ENCODE data around the gene ZYX. TPM values are rescaled to one million over a fixed set of nuclear protein-coding genes. Genes with fewer than 3 reads are reported as not detected.

Gene ZYX
- total RNA-seq, 1 experiment from 2014 or later: 179 TPM

DNA sequence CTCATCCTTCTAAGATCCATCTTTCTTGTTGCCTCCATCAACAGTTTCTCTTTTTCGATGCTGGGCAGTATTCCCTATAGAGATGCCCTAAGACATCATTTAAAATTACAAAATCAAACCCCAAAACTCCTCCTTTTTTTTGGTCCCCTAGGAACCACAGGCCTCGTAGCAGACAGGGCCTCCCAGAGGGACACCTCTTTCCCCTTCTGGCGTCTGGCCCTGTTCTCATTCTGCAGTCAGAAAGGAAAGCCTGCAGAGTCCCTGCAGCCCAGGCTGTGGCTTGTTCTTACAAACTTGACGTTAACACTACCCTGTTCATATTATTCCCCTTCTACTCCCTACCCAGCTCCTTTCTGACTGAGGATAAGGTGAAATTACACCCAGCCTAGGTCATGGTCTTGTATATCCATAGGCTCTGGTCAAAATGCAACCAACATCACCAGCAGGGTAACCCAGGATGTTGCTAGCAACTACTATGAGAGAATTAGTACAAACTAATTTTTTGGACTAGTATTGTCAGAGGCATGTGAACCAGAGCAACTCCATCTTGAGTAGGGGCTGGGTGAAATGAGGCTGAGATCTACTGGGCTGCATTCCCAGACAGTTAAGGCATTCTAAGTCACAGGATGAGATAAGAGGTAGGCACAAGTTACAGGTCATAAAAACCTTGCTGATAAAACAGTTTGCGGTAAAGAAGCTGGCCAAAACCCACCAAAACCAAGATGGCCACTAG is 31.0 kb downstream of the ZYX start (continued):
- no peak for TF ChIP-seq JUN (CRISPR knock-in tag; IDR thresholded peaks at IDR 0.05)
- no peak for TF ChIP-seq GRHL2 (CRISPR knock-in tag; IDR thresholded peaks at IDR 0.05; ENCODE audit: insufficient replicate concordance, severe bottlenecking)
- no peak for TF ChIP-seq ZNF219 (CRISPR knock-in tag; IDR thresholded peaks at IDR 0.05; ENCODE audit: borderline replicate concordance)
- TF ChIP-seq RORB (CRISPR knock-in tag; IDR thresholded peaks at IDR 0.05): no peak
- TF ChIP-seq, protein P1, sequence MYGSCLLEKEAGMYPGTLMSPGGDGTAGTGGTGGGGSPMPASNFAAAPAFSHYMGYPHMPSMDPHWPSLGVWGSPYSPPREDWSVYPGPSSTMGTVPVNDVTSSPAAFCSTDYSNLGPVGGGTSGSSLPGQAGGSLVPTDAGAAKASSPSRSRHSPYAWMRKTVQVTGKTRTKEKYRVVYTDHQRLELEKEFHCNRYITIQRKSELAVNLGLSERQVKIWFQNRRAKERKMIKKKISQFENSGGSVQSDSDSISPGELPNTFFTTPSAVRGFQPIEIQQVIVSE (CRISPR knock-in tag; IDR thresholded peaks at IDR 0.05; ENCODE audit: borderline replicate concordance): no peak
- TF ChIP-seq, protein P2, sequence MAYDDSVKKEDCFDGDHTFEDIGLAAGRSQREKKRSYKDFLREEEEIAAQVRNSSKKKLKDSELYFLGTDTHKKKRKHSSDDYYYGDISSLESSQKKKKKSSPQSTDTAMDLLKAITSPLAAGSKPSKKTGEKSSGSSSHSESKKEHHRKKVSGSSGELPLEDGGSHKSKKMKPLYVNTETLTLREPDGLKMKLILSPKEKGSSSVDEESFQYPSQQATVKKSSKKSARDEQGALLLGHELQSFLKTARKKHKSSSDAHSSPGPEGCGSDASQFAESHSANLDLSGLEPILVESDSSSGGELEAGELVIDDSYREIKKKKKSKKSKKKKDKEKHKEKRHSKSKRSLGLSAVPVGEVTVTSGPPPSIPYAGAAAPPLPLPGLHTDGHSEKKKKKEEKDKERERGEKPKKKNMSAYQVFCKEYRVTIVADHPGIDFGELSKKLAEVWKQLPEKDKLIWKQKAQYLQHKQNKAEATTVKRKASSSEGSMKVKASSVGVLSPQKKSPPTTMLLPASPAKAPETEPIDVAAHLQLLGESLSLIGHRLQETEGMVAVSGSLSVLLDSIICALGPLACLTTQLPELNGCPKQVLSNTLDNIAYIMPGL (CRISPR knock-in tag; IDR thresholded peaks at IDR 0.05): no peak
- TF ChIP-seq TEAD4 (CRISPR knock-in tag; IDR thresholded peaks at IDR 0.05): no peak
- no peak for TF ChIP-seq TP53 (CRISPR knock-in tag; IDR thresholded peaks at IDR 0.05)
- TF ChIP-seq, protein P3, sequence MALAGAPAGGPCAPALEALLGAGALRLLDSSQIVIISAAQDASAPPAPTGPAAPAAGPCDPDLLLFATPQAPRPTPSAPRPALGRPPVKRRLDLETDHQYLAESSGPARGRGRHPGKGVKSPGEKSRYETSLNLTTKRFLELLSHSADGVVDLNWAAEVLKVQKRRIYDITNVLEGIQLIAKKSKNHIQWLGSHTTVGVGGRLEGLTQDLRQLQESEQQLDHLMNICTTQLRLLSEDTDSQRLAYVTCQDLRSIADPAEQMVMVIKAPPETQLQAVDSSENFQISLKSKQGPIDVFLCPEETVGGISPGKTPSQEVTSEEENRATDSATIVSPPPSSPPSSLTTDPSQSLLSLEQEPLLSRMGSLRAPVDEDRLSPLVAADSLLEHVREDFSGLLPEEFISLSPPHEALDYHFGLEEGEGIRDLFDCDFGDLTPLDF (CRISPR knock-in tag; IDR thresholded peaks at IDR 0.05): no peak
- TF ChIP-seq ZNF671 (CRISPR knock-in tag; IDR thresholded peaks at IDR 0.05): no peak
- no peak for TF ChIP-seq ZNF396 (CRISPR knock-in tag; IDR thresholded peaks at IDR 0.05; ENCODE audit: borderline replicate concordance)
- no peak for TF ChIP-seq EMX1 (CRISPR knock-in tag; IDR thresholded peaks at IDR 0.05)
- peak; percentile 75; the same call in 1 of the 2 replicates for TF ChIP-seq MXD4 (CRISPR knock-in tag; IDR thresholded peaks at IDR 0.05; ENCODE audit: borderline replicate concordance)
- TF ChIP-seq, protein P4, sequence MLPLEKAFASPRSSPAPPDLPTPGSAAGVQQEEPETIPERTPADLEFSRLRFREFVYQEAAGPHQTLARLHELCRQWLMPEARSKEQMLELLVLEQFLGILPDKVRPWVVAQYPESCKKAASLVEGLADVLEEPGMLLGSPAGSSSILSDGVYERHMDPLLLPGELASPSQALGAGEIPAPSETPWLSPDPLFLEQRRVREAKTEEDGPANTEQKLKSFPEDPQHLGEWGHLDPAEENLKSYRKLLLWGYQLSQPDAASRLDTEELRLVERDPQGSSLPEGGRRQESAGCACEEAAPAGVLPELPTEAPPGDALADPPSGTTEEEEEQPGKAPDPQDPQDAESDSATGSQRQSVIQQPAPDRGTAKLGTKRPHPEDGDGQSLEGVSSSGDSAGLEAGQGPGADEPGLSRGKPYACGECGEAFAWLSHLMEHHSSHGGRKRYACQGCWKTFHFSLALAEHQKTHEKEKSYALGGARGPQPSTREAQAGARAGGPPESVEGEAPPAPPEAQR (CRISPR knock-in tag; IDR thresholded peaks at IDR 0.05): peak; percentile 51; the same call in 1 of the 2 replicates
- no peak for TF ChIP-seq ZNF317 (CRISPR knock-in tag; IDR thresholded peaks at IDR 0.05; ENCODE audit: borderline replicate concordance, low read depth)
- TF ChIP-seq, protein P5, sequence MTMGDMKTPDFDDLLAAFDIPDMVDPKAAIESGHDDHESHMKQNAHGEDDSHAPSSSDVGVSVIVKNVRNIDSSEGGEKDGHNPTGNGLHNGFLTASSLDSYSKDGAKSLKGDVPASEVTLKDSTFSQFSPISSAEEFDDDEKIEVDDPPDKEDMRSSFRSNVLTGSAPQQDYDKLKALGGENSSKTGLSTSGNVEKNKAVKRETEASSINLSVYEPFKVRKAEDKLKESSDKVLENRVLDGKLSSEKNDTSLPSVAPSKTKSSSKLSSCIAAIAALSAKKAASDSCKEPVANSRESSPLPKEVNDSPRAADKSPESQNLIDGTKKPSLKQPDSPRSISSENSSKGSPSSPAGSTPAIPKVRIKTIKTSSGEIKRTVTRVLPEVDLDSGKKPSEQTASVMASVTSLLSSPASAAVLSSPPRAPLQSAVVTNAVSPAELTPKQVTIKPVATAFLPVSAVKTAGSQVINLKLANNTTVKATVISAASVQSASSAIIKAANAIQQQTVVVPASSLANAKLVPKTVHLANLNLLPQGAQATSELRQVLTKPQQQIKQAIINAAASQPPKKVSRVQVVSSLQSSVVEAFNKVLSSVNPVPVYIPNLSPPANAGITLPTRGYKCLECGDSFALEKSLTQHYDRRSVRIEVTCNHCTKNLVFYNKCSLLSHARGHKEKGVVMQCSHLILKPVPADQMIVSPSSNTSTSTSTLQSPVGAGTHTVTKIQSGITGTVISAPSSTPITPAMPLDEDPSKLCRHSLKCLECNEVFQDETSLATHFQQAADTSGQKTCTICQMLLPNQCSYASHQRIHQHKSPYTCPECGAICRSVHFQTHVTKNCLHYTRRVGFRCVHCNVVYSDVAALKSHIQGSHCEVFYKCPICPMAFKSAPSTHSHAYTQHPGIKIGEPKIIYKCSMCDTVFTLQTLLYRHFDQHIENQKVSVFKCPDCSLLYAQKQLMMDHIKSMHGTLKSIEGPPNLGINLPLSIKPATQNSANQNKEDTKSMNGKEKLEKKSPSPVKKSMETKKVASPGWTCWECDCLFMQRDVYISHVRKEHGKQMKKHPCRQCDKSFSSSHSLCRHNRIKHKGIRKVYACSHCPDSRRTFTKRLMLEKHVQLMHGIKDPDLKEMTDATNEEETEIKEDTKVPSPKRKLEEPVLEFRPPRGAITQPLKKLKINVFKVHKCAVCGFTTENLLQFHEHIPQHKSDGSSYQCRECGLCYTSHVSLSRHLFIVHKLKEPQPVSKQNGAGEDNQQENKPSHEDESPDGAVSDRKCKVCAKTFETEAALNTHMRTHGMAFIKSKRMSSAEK (CRISPR knock-in tag; IDR thresholded peaks at IDR 0.05; ENCODE audit: borderline replicate concordance): 0 out of 2 replicates have a peak, but pooled peaks have one; percentile 50
- TF ChIP-seq, protein P6, sequence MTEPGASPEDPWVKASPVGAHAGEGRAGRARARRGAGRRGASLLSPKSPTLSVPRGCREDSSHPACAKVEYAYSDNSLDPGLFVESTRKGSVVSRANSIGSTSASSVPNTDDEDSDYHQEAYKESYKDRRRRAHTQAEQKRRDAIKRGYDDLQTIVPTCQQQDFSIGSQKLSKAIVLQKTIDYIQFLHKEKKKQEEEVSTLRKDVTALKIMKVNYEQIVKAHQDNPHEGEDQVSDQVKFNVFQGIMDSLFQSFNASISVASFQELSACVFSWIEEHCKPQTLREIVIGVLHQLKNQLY (CRISPR knock-in tag; IDR thresholded peaks at IDR 0.05): no peak
- TF ChIP-seq, protein P7, sequence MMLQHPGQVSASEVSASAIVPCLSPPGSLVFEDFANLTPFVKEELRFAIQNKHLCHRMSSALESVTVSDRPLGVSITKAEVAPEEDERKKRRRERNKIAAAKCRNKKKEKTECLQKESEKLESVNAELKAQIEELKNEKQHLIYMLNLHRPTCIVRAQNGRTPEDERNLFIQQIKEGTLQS (CRISPR knock-in tag; conservative IDR thresholded peaks at IDR 0.05): no peak
- no peak for TF ChIP-seq NFATC4 (CRISPR knock-in tag; IDR thresholded peaks at IDR 0.05)
- TF ChIP-seq, protein P8, sequence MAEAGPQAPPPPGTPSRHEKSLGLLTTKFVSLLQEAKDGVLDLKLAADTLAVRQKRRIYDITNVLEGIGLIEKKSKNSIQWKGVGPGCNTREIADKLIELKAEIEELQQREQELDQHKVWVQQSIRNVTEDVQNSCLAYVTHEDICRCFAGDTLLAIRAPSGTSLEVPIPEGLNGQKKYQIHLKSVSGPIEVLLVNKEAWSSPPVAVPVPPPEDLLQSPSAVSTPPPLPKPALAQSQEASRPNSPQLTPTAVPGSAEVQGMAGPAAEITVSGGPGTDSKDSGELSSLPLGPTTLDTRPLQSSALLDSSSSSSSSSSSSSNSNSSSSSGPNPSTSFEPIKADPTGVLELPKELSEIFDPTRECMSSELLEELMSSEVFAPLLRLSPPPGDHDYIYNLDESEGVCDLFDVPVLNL (CRISPR knock-in tag; IDR thresholded peaks at IDR 0.05; ENCODE audit: borderline replicate concordance, low read depth): no peak
- TF ChIP-seq, protein P9, sequence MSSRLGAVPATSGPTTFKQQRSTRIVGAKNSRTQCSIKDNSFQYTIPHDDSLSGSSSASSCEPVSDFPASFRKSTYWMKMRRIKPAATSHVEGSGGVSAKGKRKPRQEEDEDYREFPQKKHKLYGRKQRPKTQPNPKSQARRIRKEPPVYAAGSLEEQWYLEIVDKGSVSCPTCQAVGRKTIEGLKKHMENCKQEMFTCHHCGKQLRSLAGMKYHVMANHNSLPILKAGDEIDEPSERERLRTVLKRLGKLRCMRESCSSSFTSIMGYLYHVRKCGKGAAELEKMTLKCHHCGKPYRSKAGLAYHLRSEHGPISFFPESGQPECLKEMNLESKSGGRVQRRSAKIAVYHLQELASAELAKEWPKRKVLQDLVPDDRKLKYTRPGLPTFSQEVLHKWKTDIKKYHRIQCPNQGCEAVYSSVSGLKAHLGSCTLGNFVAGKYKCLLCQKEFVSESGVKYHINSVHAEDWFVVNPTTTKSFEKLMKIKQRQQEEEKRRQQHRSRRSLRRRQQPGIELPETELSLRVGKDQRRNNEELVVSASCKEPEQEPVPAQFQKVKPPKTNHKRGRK (CRISPR knock-in tag; IDR thresholded peaks at IDR 0.05; ENCODE audit: borderline replicate concordance): no peak
- TF ChIP-seq ZNF263 (CRISPR knock-in tag; IDR thresholded peaks at IDR 0.05; ENCODE audit: low read depth): no peak

All from WTC11 (cell line).